GDM1 (cell line): ENCODE measurements around the gene NCOA5.
"Not testable (repeated sequence)": the region's sequence is repeated elsewhere in the genome, so short reads cannot be mapped to it uniquely, and the experiment has no call there.

Source experiments
- DNase-seq: peaks from one replicate; lab custom pipeline; 2025; lab: John Stamatoyannopoulos, UW

Gene NCOA5

DNA sequence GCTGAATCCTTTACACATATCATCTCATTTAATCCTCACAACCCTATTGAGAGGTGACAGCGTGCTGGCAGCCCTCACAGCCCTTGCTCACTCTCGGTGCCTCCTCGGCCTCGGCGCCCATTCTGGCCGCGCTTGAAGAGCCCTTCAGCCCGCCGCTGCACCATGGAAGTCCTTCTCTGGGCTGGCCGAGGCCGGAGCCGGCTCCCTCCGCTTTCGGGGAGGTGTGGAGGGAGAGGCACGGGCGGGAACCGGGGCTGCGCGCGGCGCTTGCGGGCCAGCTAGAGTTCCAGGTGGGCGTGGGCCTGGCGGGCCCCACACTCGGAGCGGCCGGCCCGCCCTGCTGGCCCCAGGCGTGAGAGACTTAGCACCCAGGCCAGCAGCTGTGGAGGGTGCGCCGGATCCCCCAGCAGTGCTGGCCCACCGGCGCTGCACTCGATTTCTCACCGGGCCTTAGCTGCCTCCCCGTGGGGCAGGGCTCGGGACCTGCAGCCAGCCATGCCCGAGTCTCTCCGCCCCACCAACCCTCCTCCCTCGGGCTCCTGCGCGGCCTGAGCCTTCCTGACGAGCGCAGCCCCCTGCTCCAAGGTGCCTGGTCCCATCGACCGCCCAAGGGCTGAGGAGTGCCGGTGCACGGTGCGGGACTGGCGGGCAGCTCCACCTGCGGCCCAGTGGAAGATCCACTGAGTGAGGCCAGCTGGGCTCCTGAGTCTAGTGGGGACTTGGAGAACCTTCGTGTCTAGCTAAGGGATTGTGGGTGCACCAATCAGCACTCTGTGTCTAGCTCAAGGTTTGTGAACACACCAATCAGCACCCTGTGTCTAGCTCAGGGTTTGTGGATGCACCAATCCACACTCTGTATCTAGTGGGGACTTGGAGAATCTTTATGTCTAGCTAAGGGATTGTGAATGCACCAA is 2.1 kb upstream of the NCOA5 start:
- not testable (repeated sequence) for DNase-seq

DNA sequence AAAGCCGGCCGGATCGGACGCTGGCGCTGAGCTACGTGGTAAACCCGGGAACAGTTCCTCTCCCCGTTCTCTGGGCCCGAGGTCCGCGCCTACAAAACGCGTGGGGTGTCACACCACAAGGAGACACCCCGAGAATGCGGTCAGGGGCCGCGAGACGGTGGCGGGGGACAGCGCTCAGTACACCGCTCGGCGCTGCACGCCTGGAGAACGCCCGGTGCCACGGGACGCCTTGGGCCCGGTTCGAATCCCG is 670 bp downstream of the NCOA5 start:
- no peak for DNase-seq

DNA sequence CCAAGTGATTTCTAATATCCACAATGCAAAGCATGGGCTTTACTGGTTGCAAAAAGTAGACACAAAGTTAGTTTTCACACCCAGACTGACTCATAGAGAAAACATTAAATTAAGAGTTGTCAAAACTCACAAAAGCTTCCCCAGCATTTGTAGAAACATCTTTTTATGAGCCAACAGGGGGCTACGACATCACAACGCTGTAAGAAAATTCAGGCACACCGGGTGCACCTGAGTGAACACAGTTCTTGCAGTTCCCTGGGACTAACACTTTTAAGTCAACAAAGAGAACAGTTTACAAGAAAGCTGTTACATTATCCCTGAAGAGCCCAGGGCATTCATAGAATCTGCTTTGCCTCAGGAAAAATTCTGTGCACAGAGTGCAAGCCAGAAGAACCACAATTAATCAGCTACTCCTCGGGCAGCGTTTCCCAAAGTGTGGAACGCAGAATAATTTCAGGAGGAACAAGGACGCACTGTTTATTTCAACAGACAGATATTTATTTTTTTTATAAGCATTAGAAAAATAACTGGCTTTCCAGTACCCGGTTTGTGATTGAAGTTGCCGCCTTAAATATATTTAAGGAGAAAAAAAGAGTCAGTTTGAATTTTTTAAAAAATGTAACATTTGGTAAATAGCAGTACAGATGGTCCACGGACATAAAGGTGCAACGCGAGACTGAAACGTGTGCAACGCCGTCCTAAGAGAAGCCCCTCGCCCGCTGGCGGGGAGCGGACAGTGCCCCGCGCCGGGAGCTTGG is 1.2 kb downstream of the NCOA5 start:
- DNase-seq: no peak

DNA sequence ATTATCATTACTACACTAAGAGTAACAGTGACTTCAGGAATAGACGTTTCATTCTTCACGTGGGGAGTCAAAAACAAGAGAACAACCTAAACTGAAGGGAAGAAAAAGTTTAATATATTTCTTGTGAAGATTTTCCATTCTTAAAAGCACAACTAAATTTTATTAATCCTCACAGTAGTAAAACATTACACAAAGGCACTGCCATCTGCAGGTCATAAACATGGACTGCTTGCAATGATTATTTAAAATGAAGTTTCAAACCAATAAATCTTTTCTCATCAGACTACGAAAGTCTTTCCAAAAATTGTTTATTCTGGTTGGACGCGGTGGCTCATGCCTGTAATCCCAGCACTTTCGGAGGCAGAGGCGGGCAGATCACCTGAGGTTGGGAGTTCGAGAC is 2.6 kb downstream of the NCOA5 start:
- no peak for DNase-seq

DNA sequence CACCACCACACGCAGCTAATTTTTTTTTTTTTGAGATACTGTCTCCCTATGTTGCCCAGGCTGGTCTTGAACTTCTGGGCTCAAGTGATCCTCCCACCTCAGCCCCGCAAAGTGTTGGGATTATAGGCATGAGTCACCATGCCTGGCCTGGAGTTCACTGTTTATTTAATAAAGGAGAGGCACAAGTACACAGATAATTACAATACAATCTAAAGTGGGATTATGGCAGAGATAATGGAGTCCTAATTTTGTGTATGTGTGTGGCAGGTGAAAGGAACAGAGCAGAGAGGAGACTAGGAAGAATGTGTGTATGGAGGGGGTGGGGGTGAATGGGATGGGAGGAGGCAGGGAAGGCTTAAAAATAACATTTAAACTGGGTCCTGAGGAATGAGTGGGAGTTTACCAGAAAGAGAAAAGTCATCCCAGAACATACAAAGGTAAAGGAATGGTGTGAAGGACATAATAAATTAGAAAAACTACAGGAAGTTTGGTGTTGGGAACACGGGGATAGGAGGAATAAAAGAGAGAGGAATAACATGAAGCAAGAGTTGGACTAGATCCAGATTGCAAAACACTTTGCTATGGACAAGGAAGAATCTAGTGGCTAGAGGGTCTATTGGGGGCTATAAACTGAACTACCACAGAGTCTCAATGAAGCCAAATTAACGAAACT is 4.4 kb downstream of the NCOA5 start:
- DNase-seq: no peak

DNA sequence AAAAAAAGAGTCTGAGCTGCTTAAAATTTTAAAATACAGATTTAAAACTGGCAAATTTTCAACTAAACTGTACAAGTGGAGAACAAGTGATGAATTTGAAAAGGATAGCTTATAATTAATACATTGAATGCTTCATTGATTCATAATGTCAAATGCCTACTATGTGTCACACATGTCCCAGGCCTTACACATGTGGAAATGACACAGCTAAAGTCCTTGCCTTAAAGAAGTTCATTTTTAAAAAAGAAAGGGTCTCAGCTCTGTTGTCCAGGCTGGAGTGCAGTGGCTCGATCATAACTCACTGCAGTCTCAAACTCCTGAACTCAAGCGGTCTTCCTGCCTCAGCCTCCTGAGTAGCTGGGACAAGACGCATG is 5.0 kb downstream of the NCOA5 start:
- no peak for DNase-seq

DNA sequence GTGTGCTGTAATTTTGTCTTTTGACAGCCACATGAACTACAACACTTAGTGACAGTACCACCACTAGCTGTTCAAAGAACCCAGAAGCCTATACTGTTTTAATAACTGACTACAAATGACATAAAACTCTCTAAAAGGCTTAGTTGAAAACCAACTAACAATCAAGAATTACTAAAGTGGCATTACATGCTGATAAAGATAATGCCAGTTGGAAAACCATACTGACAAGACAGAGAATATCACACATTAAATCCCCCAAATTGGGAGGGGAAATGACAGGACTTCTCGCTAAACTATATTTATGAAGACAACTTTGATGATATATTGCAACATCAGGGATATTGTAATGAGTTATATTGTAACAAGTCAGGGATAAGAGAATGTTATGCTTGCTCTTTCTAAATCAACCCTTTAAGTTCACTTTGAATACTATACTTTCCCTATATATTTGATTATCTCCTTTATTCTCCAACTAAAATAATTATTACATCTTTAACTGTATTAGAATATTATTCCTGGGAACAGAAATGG is 6.2 kb downstream of the NCOA5 start:
- no peak for DNase-seq

DNA sequence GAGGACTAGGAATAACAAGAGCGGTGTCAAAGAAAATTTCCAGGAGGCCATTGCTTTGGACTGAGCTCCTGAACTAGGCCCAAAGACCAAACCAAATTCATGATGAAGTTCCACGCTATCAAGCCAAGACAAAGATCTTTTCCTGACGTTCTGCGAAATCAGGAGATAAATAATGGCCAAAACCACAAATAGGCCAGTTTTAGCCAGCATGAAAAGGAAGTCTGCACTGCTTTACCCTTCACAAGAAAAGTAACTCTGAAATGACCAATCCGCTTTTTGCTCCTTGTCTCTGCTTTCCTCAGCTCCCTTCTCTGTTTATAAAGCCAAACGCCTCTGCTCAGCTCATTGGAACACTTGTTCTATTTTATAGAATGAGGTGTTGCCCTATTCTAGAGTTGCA is 6.7 kb downstream of the NCOA5 start:
- DNase-seq: no peak

DNA sequence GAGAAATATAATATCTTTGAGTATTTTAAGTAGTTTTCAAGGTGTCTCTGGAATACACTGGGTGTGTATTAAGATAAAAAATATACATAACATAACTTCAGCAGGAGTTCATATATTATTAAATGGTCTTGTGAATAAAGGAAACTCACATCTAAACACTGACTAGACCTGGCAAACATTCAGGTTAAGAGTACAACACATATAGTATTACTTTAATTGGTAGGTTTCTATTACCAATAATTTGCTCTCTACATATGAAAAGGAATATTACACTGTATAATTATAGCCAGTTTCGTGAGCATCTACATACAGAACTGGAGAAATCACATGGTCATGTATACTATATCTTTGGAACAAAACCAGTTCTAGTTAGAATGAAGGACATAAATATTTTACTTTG is 8.7 kb downstream of the NCOA5 start:
- DNase-seq: no peak

DNA sequence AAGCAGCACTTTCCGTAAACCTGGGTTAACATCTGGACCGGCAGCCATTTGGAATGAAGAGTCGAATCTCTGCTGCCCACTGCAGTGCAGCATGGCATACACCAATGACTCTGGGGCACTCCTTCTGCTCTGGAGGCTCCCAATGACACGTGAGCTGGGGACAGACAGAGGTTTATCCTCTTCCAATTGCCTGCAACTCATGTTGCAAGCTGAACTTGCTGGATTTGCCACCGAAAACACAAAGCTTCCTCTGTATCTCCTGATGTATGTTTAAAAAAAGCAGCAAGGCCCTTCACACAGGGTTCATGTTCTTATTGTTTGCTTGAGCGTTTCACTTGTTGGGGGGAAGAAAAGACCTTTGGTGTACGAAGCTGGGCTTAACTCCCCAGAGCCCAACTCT is 10.8 kb downstream of the NCOA5 start:
- no peak for DNase-seq

DNA sequence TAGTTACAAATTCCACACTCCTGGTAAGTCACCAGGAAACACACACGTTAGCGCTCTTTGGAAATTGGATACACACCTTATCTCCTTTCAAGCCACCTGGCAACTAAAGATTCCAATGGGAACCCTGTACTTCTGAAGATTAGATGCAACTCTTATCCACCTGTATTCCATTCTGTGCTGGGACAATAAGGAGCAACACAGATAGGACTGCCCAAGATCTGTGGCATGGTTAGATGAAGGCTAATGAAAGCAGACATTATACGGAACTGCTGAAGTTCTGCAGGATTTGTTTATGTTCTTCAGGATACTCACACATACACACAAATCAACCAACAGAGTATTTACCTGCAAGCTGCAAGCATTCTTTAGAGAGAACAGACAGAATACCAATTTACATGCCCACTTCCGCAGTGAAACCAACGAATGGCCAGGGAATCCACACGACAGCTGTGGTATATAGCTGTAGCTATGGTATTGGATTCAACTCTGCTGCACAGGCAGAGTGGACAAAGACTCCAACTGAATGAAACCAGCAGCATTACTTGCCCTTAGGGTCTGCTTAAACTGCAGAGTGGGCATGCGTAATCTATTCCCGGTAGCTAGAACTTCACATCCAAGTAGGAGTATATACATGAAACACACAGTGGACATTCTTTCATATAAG is 12.0 kb downstream of the NCOA5 start:
- no peak for DNase-seq

DNA sequence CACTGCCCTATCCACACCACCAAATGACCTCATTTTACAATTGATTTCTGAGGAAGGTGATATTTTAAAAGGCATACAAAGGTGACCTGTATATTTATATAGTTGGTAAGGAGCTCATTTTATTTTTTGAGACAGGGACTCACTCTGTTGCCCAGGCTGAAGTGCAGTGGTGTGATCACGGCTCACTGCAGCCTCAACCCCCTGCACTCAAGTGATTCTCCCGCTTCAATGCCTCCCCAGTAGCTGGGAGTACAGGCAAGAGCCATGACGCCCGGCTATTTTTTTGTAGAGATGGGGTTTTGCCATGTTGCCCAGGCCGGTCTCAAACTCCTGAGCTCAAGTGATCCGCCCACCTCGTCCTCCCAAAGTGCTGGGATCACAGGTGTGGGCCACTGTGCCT is 13.0 kb downstream of the NCOA5 start:
- DNase-seq: no peak

DNA sequence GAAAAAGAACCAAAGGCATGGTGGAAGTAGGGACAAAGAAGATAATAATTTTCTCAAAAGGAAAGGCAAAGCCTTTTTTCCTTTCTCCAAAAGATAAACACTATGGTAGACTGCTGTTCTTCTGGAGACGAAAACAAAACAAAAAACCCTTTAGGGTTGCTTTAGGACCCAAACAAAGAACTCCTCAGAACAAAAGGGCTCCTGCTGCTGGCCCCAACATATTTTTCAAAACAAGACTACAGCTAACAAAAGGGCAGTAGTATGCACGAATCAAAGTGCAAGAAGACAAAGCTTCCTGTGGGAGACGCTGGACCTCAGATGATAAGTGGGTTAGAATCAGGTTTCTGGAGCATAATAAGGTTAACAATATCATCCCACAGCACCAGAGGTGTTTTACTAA is 15.8 kb downstream of the NCOA5 start:
- no peak for DNase-seq

DNA sequence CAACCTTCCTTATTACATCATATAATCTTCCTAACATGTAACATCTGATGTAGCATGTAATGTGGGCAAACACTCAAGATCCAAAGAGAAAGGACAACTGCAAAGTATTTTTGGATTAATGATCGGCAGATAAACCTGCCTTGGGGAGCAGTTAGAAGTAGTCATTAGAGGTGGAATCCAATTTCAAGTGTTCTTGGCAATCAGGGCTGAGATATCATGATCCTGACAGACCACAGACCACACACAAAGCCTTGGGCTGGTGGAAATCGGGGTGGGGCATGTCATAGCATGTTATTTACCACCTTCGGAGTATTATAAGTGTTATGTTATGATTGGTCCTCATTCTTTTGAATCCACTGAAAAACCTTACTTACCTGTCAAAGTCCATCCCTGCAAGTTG is 16.3 kb downstream of the NCOA5 start:
- no peak for DNase-seq

DNA sequence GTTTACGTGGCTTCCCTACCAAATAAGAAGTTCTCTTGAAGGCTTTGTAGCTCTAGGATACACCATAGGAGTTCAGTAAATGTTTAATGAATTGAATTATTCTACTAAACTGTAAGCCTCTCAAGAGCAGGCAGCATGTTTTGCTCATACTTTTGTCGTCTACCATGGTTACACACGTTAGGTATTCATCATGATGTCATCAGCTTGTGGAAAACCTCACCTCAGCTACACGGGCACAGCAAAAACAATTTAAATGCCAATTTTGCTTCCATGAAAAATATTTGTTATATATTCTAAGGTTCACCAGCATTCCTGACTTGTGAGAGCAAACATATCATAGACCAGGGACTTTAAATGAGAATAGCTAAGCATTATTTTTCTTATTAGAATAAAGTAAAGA is 16.7 kb downstream of the NCOA5 start:
- DNase-seq: no peak

DNA sequence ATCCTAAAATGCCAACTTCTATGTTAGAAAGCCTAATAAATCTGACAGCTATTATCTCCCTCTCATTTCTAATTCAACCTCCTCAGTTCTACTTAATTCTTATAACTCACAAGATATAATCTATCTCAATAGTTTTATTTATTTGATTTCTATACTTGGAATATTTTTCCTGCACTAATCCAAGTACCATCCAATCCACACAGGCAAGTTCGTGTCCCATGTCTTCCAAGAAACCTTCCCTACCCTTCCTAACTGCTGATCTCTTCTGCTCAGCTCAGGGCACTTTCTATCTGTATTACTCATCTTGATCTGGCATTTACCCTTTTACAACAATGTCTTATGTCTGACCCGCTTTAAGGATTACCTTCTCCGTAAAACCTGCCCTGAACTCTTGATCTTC is 18.2 kb downstream of the NCOA5 start:
- DNase-seq: no peak

DNA sequence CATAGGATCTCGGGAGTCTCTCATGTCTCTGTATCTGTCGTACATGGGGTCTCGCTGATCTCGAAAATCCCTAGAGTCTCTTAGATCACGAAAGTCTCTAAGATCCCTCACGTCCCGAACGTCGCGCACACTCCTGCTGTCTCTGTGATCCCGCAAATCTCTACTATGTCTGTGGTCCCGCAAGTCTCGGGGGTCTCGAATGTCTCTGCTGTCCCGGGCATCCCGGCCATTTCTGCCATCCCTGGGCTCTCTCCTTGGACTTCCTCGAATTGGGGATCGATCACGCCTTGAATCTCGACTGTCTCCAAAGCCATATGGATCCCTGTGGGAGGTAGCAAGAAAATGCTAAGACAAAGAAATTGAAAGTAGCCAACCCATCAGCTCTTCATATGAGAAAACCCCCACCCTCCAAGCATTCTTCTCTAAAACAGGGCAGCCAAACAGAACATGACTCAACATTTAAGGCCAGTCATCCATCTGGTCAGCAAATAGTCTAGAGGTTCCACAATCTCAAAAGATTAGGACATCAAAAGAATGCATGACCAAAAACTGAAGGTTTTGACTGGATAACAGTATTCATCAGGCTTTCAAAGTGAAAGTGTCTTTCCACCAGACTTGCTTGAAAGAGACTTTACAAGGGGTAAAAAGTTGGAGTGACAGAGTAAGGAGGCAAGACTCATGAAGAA is 19.4 kb downstream of the NCOA5 start:
- DNase-seq: no peak

DNA sequence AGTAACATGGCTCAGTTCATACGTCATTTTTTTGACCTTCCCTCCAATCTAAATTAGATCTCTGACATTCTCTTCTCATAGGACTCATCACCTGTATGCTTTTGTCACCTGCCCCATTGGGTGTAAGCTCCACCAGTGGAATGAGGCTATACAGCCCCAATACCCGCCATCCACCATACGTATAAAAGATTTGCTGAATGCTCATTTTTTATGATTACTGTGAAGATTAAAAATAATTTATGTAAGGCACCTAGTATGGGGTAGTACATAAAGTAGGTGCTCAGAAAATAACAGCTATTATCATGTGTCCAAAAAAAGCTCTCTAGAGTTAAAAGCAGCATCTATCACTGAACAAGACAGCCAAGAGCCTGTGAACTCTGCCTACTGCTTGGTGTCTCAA is 24.1 kb downstream of the NCOA5 start:
- DNase-seq: no peak

DNA sequence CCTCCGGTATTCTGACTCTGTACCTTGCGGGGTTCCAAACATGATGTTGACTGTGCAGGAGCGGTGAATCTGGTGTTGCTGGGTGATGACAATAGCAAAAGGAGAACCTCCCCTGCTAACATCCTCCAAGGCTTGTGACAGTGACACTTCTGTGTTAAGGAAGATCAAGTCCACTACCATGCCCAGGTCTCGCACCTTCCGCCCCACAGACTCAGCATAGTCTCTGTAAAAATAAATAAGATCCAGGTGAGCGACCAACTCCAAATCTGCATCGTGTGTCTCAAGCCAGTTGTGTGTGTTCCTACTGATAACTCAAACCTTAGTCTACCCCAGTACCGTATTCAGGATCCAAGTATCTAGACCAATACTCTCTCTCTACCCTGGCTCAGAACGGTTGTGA is 24.8 kb downstream of the NCOA5 start:
- no peak for DNase-seq

DNA sequence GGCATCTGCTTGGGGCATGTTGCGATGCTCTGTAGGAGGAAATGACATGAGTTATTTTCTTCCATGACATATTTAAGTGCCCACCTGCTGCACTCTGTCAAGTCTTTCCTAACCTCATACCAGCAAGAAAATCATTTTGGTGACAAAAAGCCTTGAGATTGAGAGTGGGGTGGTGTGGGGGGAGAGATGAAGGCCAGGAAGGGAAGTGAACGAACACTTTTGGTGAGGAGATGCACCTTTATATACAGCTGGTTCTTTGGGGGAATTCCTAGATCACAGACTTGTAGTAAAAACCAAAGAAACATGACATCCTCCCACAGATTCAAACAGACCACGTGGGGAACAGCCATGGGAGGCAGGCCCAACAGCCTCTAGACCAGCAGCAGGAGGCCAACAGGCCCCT is 26.1 kb downstream of the NCOA5 start:
- no peak for DNase-seq

DNA sequence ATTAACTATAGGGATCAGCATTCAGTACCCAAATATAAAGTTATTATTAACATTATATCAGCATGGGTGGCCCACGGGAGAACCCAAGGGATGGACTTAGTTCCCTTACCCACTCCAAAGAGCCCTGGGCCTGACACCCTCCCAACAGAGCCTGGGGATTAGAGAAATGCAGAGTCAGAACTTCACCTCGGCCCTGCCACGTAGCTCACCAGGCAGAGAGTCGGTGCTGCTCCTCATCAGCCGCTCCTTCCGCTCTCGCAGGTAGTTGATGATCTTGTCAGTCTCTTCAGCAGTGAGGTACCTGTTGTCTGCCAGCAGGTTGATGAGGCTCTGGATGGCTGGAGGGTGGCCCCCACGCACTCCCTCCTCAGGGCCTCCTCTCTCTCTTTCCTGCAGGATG is 26.6 kb downstream of the NCOA5 start:
- no peak for DNase-seq

DNA sequence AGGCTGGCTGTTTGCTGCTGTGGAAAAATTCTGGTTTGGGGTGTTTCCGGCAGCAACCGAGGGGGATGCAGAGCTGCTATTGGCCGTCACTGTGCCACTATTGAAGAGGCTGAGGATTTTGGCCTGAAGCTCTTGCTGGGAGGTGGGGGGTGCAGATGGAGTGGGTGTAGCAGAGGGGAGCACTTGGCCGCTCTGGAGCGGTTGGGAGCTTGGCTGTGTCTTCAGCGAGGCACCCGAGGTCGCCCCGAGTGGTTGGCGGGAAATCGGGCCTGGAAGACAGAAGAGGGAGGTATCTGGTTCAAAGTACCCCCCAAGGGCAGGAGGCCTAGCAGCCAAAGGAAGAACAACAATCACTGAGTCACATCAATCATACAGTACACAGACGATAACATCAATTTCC is 27.1 kb downstream of the NCOA5 start:
- DNase-seq: no peak
